ENCODE measurements around the gene OPTC.

OPTC gene

DNA sequence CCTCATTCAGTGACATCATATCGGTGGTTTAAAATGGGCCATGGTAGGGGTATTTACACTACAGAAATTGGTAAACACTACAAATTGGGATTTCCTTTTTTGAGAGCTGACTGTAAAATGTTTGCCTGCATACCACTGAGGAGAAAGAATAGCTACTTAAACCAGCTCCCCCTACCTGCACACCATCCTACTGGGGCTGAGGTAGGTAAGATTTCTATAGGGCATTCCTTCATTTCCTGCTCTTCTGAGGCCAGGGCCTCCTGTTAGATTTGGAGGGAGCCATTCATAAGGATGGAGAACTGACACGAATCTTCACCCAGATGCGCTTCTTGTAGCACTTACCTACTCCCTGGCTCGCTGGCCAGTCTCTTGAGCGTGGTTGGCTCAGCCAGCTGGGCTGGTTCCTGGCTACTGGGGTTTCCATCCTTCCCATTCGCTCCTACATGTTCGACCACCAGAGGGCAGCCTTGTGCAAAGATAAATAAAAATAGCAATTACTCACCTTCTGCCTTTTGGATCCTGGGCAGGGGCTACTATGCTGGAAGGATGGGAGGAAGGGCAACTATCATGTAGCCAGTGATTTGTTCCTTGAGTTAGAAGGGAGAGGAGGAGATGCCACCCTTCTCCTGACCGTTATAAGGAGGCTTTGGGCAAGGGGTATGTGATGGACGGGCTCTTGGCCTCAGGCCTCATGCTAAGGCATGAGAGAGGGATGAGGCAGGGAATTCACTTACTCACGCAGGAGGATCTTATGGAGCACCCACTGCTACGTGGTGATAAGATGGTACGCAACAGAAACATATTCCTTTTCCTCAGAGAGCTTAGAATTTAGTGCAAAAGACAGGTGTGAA, 10.7 kb downstream of the OPTC start:
- CTCF ChIA-PET = interaction anchor here (0.6 to 11.2 kb wide), 46 partner anchors 8 to 1288 kb away, joined by 3 to 205 read pairs (median 4); partner anchors contain the start of genes ATP2B4 and OPTC
- H3K36me3 ChIP-seq (ENCODE audit: control insufficient read depth in 2 of 2, insufficient read depth in 1 of 2, low read length in 2 of 2) = no peaks in the 10 kb centered on the region
- H3K4me1 ChIP-seq (ENCODE audit: control insufficient read depth, insufficient read depth, low read length) = no peaks in the 10 kb centered on the region
- H3K27ac ChIP-seq (ENCODE audit: extremely low read depth, low read depth, low read length) = no peak overlapping the region
- POLR2A ChIA-PET = interaction anchor here (0.8 to 1.6 kb wide), 3 partner anchors 17 to 196 kb away, joined by 3 to 5 read pairs (median 3); no protein-coding TSS in a partner anchor
- no peak overlapping the region for H3K4me3 ChIP-seq (ENCODE audit: low read depth, low read length)
- no peaks in the 10 kb centered on the region for H3K9me3 ChIP-seq (ENCODE audit: control insufficient read depth, insufficient read depth, low read depth, low read length)
- TF ChIP-seq KLF9 (tag by site-specific recombination; IDR thresholded peaks at IDR 0.05; ENCODE audit: low read depth) = no peak
- peak; percentile 29; the same call in 1 of the 2 replicates for TF ChIP-seq FEZF1 (tag by site-specific recombination; IDR thresholded peaks at IDR 0.05)
- TF ChIP-seq HOXC10 (CRISPR knock-in tag; IDR thresholded peaks at IDR 0.05) = no peak
- TF ChIP-seq ZBTB17 (tag by site-specific recombination; IDR thresholded peaks at IDR 0.05) = peak; percentile 40; the same call in 1 of the 2 replicates
- TF ChIP-seq SP3 (tag by site-specific recombination; IDR thresholded peaks at IDR 0.05) = no peak
- TF ChIP-seq, protein P1, sequence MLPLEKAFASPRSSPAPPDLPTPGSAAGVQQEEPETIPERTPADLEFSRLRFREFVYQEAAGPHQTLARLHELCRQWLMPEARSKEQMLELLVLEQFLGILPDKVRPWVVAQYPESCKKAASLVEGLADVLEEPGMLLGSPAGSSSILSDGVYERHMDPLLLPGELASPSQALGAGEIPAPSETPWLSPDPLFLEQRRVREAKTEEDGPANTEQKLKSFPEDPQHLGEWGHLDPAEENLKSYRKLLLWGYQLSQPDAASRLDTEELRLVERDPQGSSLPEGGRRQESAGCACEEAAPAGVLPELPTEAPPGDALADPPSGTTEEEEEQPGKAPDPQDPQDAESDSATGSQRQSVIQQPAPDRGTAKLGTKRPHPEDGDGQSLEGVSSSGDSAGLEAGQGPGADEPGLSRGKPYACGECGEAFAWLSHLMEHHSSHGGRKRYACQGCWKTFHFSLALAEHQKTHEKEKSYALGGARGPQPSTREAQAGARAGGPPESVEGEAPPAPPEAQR (tag by site-specific recombination; IDR thresholded peaks at IDR 0.05) = no peak
- TF ChIP-seq ZNF112 (tag by site-specific recombination; IDR thresholded peaks at IDR 0.05) = peak; percentile 66; the same call in 1 of the 2 replicates
- 0 out of 2 replicates have a peak, but pooled peaks have one; percentile 36 for TF ChIP-seq ZNF660 (tag by site-specific recombination; IDR thresholded peaks at IDR 0.05)
- no peak for TF ChIP-seq ZNF621 (tag by site-specific recombination; IDR thresholded peaks at IDR 0.05)
- no peak for TF ChIP-seq TRIM28 (IDR thresholded peaks at IDR 0.05; ENCODE audit: borderline replicate concordance, low read length)
- TF ChIP-seq, protein P2, sequence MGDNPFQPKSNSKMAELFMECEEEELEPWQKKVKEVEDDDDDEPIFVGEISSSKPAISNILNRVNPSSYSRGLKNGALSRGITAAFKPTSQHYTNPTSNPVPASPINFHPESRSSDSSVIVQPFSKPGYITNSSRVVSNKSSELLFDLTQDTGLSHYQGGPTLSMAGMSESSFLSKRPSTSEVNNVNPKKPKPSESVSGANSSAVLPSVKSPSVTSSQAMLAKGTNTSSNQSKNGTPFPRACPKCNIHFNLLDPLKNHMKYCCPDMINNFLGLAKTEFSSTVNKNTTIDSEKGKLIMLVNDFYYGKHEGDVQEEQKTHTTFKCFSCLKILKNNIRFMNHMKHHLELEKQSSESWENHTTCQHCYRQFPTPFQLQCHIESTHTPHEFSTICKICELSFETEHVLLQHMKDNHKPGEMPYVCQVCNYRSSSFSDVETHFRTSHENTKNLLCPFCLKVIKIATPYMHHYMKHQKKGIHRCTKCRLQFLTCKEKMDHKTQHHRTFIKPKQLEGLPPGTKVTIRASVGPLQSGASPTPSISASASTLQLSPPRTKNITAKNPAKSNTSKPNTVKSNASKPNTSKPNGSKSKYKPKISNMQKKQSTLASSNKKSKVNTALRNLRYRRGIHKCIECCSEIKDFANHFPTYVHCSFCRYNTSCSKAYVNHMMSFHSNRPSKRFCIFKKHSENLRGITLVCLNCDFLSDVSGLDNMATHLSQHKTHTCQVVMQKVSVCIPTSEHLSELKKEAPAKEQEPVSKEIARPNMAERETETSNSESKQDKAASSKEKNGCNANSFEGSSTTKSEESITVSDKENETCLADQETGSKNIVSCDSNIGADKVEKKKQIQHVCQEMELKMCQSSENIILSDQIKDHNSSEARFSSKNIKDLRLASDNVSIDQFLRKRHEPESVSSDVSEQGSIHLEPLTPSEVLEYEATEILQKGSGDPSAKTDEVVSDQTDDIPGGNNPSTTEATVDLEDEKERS (tag by site-specific recombination; IDR thresholded peaks at IDR 0.05) = no peak
- TF ChIP-seq ZNF2 (tag by site-specific recombination; IDR thresholded peaks at IDR 0.05) = 0 out of 2 replicates have a peak, but pooled peaks have one; percentile 7
- no peak for TF ChIP-seq ZNF664 (tag by site-specific recombination; IDR thresholded peaks at IDR 0.05)
- no peak for TF ChIP-seq ZNF266 (tag by site-specific recombination; IDR thresholded peaks at IDR 0.05; ENCODE audit: low read depth)
- no peak for TF ChIP-seq ZNF121 (tag by site-specific recombination; IDR thresholded peaks at IDR 0.05)
- peak; percentile 39; the same call in 1 of the 2 replicates for TF ChIP-seq SP7 (tag by site-specific recombination; IDR thresholded peaks at IDR 0.05)
- TF ChIP-seq, protein P3, sequence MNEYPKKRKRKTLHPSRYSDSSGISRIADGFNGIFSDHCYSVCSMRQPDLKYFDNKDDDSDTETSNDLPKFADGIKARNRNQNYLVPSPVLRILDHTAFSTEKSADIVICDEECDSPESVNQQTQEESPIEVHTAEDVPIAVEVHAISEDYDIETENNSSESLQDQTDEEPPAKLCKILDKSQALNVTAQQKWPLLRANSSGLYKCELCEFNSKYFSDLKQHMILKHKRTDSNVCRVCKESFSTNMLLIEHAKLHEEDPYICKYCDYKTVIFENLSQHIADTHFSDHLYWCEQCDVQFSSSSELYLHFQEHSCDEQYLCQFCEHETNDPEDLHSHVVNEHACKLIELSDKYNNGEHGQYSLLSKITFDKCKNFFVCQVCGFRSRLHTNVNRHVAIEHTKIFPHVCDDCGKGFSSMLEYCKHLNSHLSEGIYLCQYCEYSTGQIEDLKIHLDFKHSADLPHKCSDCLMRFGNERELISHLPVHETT (tag by site-specific recombination; IDR thresholded peaks at IDR 0.05) = no peak
- TF ChIP-seq ZBTB7A (tag by site-specific recombination; IDR thresholded peaks at IDR 0.05; ENCODE audit: low read depth) = no peak
- TF ChIP-seq ZNF449 (tag by site-specific recombination; IDR thresholded peaks at IDR 0.05) = 0 out of 2 replicates have a peak, but pooled peaks have one; percentile 63
- TF ChIP-seq, protein P4, sequence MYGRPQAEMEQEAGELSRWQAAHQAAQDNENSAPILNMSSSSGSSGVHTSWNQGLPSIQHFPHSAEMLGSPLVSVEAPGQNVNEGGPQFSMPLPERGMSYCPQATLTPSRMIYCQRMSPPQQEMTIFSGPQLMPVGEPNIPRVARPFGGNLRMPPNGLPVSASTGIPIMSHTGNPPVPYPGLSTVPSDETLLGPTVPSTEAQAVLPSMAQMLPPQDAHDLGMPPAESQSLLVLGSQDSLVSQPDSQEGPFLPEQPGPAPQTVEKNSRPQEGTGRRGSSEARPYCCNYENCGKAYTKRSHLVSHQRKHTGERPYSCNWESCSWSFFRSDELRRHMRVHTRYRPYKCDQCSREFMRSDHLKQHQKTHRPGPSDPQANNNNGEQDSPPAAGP (tag by site-specific recombination; IDR thresholded peaks at IDR 0.05) = peak; percentile 53; the same call in 1 of the 2 replicates
- peak; percentile 78 for TF ChIP-seq ZNF654 (tag by site-specific recombination; IDR thresholded peaks at IDR 0.05; ENCODE audit: low read depth)
- no peak for TF ChIP-seq ZNF560 (tag by site-specific recombination; IDR thresholded peaks at IDR 0.05; ENCODE audit: borderline replicate concordance)
- TF ChIP-seq ZNF501 (tag by site-specific recombination; IDR thresholded peaks at IDR 0.05) = no peak
- TF ChIP-seq ZNF37A (tag by site-specific recombination; IDR thresholded peaks at IDR 0.05) = no peak
- TF ChIP-seq ZNF221 (tag by site-specific recombination; IDR thresholded peaks at IDR 0.05; ENCODE audit: borderline replicate concordance) = no peak
- no peak for TF ChIP-seq ZNF580 (tag by site-specific recombination; IDR thresholded peaks at IDR 0.05)
- no peak for TF ChIP-seq ZNF768 (tag by site-specific recombination; IDR thresholded peaks at IDR 0.05)
